SIG-M5 (cell line): ENCODE measurements around the gene ING1.

Experiments
- DNase-seq: peaks from one replicate; lab custom pipeline; 2025; lab: John Stamatoyannopoulos, UW

The ING1 gene

DNA sequence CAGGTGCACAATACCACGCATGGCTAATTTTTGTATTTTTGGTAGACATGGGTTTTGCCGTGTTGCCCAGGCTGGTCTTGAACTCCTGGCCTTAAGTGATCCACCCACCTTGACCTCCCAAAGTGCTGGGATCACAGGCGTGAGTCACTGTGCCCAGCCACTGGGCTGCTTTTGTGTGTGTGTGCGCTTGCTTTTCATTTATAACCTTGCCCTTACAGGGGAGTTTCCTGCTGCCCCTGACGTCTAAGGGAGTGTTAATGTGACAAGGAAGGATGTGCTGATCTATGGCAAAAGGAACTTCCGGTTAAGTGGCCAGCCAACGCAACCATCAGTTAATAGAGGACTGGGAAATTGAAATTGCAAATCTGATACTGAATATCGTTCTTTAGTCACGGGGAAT lies 57.7 kb downstream of the ING1 start:
- DNase-seq: no peak

GRCh38 chr13:110772091-110772984 lies 58.8 kb downstream of the ING1 start:
- no peak for DNase-seq
